GM19452 (cell line): Measurements from ENCODE around the gene SLX9.

Experiments
- ATAC-seq: cut with Tn5 transposase; IDR thresholded peaks from one replicate; pipeline ENCODE4 v1.9.1; 2021; ENCODE audit not compliant: unreplicated experiment

SLX9 gene

GRCh38 chr21:44929242-44929798 lies 10.5 kb upstream of the SLX9 start:
- no peak for ATAC-seq

- ATAC-seq = no peak
Measured at GRCh38 chr21:44929799-44930542, 9.9 kb upstream of the SLX9 start.

GRCh38 chr21:44930543-44930981 lies 9.3 kb upstream of the SLX9 start:
- ATAC-seq = no peak

GRCh38 chr21:44931137-44931500 lies 8.7 kb upstream of the SLX9 start:
- no peak for ATAC-seq

- ATAC-seq = no peak
Measured at GRCh38 chr21:44931501-44932407, 8.1 kb upstream of the SLX9 start.

- no peak for ATAC-seq
Measured at GRCh38 chr21:44932408-44933181, 7.2 kb upstream of the SLX9 start.

- ATAC-seq = no peak
Measured at GRCh38 chr21:44933199-44933917, 6.5 kb upstream of the SLX9 start.

GRCh38 chr21:44933918-44934260 lies 5.9 kb upstream of the SLX9 start:
- no peak for ATAC-seq

- ATAC-seq = no peak
Measured at GRCh38 chr21:44934276-44934675, 5.6 kb upstream of the SLX9 start.

GRCh38 chr21:44934797-44935532 lies 4.9 kb upstream of the SLX9 start:
- no peak for ATAC-seq

- no peak for ATAC-seq
Measured at GRCh38 chr21:44935533-44935927, 4.3 kb upstream of the SLX9 start.

GRCh38 chr21:44938772-44939531 lies 877 bp upstream of the SLX9 start:
- ATAC-seq = no peak

GRCh38 chr21:44940116-44940631 lies 345 bp downstream of the SLX9 start:
- ATAC-seq = peak; percentile 30

GRCh38 chr21:44941567-44941966 lies 1.7 kb downstream of the SLX9 start:
- ATAC-seq = no peak

- ATAC-seq = no peak
Measured at GRCh38 chr21:44942566-44942965, 2.7 kb downstream of the SLX9 start.

- no peak for ATAC-seq
Measured at GRCh38 chr21:44943005-44943685, 3.3 kb downstream of the SLX9 start.

- ATAC-seq = no peak
Measured at GRCh38 chr21:44943686-44944550, 4.1 kb downstream of the SLX9 start.
